HCT116 (cell line): Measurements from ENCODE around the gene SELENBP1. TPM values are rescaled to one million over a fixed set of nuclear protein-coding genes. Genes with fewer than 3 reads are reported as not detected.
"Not testable (repeated sequence)": the region's sequence is repeated elsewhere in the genome, so short reads cannot be mapped to it uniquely, and the experiment has no call there.

ENCODE experiments used
- ATAC-seq: fragments of 200-7000 bp; cut with Tn5 transposase; 2 replicates; pipeline ENCODE4 v1.9.1; 2020; ENCODE audit warnings: mild to moderate bottlenecking, moderate library complexity
- BruUV-seq: library from RNA; stranded (reverse); fragments of 400-500 nt; replicated peaks from 2 replicates; lab custom pipeline; 2021; lab: Mats Ljungman, UMichigan
- CTCF ChIA-PET: fragments of 300-600 bp; sonication (Branson Sonifier 250); formaldehyde crosslinking; loops from one replicate; lab custom pipeline; 2021; ENCODE audit warnings: antibody characterized with exemption; lab: Charles Lee
- POLR2A ChIA-PET: fragments of 300-600, 350-600 bp; sonication (Branson Sonifier 250); formaldehyde crosslinking; loops from one replicate; lab custom pipeline; 2021; ENCODE audit warnings: antibody characterized with exemption; lab: Charles Lee
- RAD21 ChIA-PET, 2 experiments: fragments of 300-600 bp; sonication (Branson Sonifier 250); formaldehyde crosslinking; loops; one replicate each; lab custom pipeline; 2023; ENCODE audit warnings: low total read pairs in 2 of 2; ENCODE audit not compliant: uncharacterized antibody in 2 of 2, unreplicated experiment in 2 of 2, low non-redundant PET in 1 of 2; lab: Charles Lee
- DNase-seq: peaks from one replicate; pipeline ENCODE4 v3.0.0-alpha.2; 2010; ENCODE audit warnings: low read depth, low spot score
- H2AFZ ChIP-seq: fragments of 200-600 bp; shearing (Covaris generic), sonication (generic); 2 replicates; pipeline ENCODE4 v1.6.1; 2017; ENCODE audit warnings: low read depth, mixed run types, mixed read lengths, antibody characterized with exemption, low read length; ENCODE audit not compliant: poor library complexity, severe bottlenecking
- H3K27ac ChIP-seq: 2 replicates; pipeline ENCODE4 v1.5.1; 2012; ENCODE audit warnings: low read depth, low read length
- H3K27me3 ChIP-seq: fragments of 200-600 bp; sonication (generic); 2 replicates; pipeline ENCODE4 v1.6.1; 2016; ENCODE audit warnings: mixed run types, low read length, mixed read lengths; ENCODE audit not compliant: insufficient read depth
- H3K36me3 ChIP-seq, 2 experiments: fragments of 200-500 bp in 1 of 2; fragments of 200-600 bp in 1 of 2; sonication (Bioruptor generic) in 1 of 2; sonication (generic) in 1 of 2; 2 replicates each; pipeline versions ENCODE4 v1.5.1 to v1.6.1; 2014 to 2016; ENCODE audit warnings: low read length in 2 of 2, inconsistent platforms in 1 of 2, mixed read lengths in 1 of 2, mixed run types in 1 of 2; ENCODE audit not compliant: insufficient read depth in 2 of 2, control insufficient read depth in 1 of 2
- H3K4me1 ChIP-seq, 2 experiments: fragments of 200-600 bp in 1 of 2; sonication (generic) in 1 of 2; 2 replicates each; pipeline versions ENCODE4 v1.5.1 to v1.6.1; 2012 to 2017; ENCODE audit warnings: low read length in 2 of 2, inconsistent platforms in 1 of 2, mild to moderate bottlenecking in 1 of 2, mixed read lengths in 1 of 2, mixed run types in 1 of 2, moderate library complexity in 1 of 2; ENCODE audit not compliant: insufficient read depth in 2 of 2, control insufficient read depth in 1 of 2
- H3K4me2 ChIP-seq: fragments of 200-600 bp; sonication (generic); 2 replicates; pipeline ENCODE4 v1.6.1; 2017; ENCODE audit warnings: mixed run types, low read length, mixed read lengths
- H3K4me3 ChIP-seq, 2 experiments: fragments of 200-600 bp in 1 of 2; sonication (generic) in 1 of 2; replicated peaks in 1 of 2; 2 replicates each; pipeline ENCODE4 v1.5.1; 2011 to 2016; ENCODE audit warnings: low read length in 2 of 2, control low read depth in 1 of 2, low read depth in 1 of 2, mild to moderate bottlenecking in 1 of 2, mixed read lengths in 1 of 2, mixed run types in 1 of 2
- H3K79me2 ChIP-seq: fragments of 200-600 bp; sonication (generic); 2 replicates; pipeline ENCODE4 v1.6.1; 2017; ENCODE audit warnings: mild to moderate bottlenecking, mixed run types, low read length, moderate library complexity, mixed read lengths; ENCODE audit not compliant: insufficient read depth
- H3K9ac ChIP-seq: fragments of 200-600 bp; sonication (generic); 2 replicates; pipeline ENCODE4 v1.6.1; 2016; ENCODE audit warnings: low read length, mixed read lengths
- H3K9me2 ChIP-seq: fragments of 200-600 bp; sonication (generic), shearing (Covaris generic); 2 replicates; pipeline ENCODE4 v1.6.1; 2017; ENCODE audit warnings: mixed run types, mild to moderate bottlenecking, moderate library complexity; ENCODE audit not compliant: insufficient read depth
- H3K9me3 ChIP-seq, 2 experiments: fragments of 200-500 bp in 1 of 2; fragments of 200-600 bp in 1 of 2; sonication (Bioruptor generic) in 1 of 2; sonication (generic) in 1 of 2; 2 replicates each; pipeline ENCODE4 v1.6.1; 2014 to 2017; ENCODE audit warnings: low read length in 2 of 2, mixed read lengths in 2 of 2, inconsistent platforms in 1 of 2, low read depth in 1 of 2, mild to moderate bottlenecking in 1 of 2, mixed run types in 1 of 2, moderate library complexity in 1 of 2; ENCODE audit not compliant: control insufficient read depth in 1 of 2, insufficient read depth in 1 of 2
- H4K20me1 ChIP-seq: fragments of 200-600 bp; sonication (generic), shearing (Covaris generic); 2 replicates; pipeline ENCODE4 v1.6.1; 2017; ENCODE audit warnings: mixed run types, mild to moderate bottlenecking, moderate library complexity; ENCODE audit not compliant: insufficient read depth
- CBX3 ChIP-seq: IDR thresholded peaks from 2 replicates; pipeline ENCODE4 v1.6.1; 2012; ENCODE audit warnings: low read depth
- EGR1 ChIP-seq: IDR thresholded peaks from 2 replicates; pipeline ENCODE4 v1.6.1; 2012; ENCODE audit warnings: low read depth
- EZH2 ChIP-seq: fragments of 200-600 bp; sonication (generic); IDR thresholded peaks from 2 replicates; pipeline ENCODE4 v1.6.1; 2017; ENCODE audit warnings: antibody characterized with exemption, mixed run types
- JUND ChIP-seq: IDR thresholded peaks from 2 replicates; pipeline ENCODE4 v1.6.1; 2012
- POLR2A ChIP-seq: IDR thresholded peaks from 2 replicates; pipeline ENCODE4 v1.7.0; 2011; ENCODE audit warnings: borderline replicate concordance; ENCODE audit not compliant: insufficient read depth, insufficient read length; ENCODE audit errors: extremely low read depth
- POLR2AphosphoS5 ChIP-seq: IDR thresholded peaks from 2 replicates; pipeline ENCODE4 v1.6.1; 2011; ENCODE audit warnings: mild to moderate bottlenecking, low read depth, low read length, moderate library complexity
- RAD21 ChIP-seq: IDR thresholded peaks from 2 replicates; pipeline ENCODE4 v1.6.1; 2012; ENCODE audit warnings: low read depth, mild to moderate bottlenecking
- REST ChIP-seq: IDR thresholded peaks from 2 replicates; pipeline ENCODE4 v1.6.1; 2012; ENCODE audit warnings: low read depth
- TCF7L2 ChIP-seq: IDR thresholded peaks from 2 replicates; pipeline ENCODE4 v1.7.0; 2011; ENCODE audit warnings: borderline replicate concordance, inconsistent platforms; ENCODE audit not compliant: insufficient read depth, insufficient read length; ENCODE audit errors: extremely low read depth
- YY1 ChIP-seq: IDR thresholded peaks from 2 replicates; pipeline ENCODE4 v1.6.1; 2011; ENCODE audit warnings: low read length, low read depth, moderate library complexity, mild to moderate bottlenecking; ENCODE audit not compliant: insufficient replicate concordance; ENCODE audit errors: extremely low read depth
- ZBTB33 ChIP-seq: IDR thresholded peaks from 2 replicates; pipeline ENCODE4 v1.6.1; 2011; ENCODE audit warnings: mild to moderate bottlenecking, low read length, moderate library complexity; ENCODE audit not compliant: insufficient replicate concordance; ENCODE audit errors: extremely low read depth
- ZFX ChIP-seq: fragments of 450-650 bp; IDR thresholded peaks from 2 replicates; pipeline ENCODE4 v1.6.1; 2017
- ZNF274 ChIP-seq: fragments of 200-500 bp; sonication (Bioruptor generic); IDR thresholded peaks from 2 replicates; pipeline ENCODE4 v1.6.1; 2014; ENCODE audit warnings: mild to moderate bottlenecking, low read depth, low read length, inconsistent platforms
- intact Hi-C: fragments of 100-400 bp; cut with micrococcal nuclease; formaldehyde crosslinking; loops from 2 replicates; pipeline ENCODE4 v1.10.0; 2022
- total RNA-seq: library from RNA; stranded (reverse); gene quantifications from one replicate; pipeline ENCODE4 v1.2.1, GENCODE V29; 2021; ENCODE audit not compliant: unreplicated experiment
- TF ChIP-seq, protein P1 (sequence below): IDR thresholded peaks from 2 replicates; pipeline ENCODE4 v1.6.1; 2012

Gene SELENBP1
- total RNA-seq, 1 experiment from 2014 or later: 0.42 TPM

DNA sequence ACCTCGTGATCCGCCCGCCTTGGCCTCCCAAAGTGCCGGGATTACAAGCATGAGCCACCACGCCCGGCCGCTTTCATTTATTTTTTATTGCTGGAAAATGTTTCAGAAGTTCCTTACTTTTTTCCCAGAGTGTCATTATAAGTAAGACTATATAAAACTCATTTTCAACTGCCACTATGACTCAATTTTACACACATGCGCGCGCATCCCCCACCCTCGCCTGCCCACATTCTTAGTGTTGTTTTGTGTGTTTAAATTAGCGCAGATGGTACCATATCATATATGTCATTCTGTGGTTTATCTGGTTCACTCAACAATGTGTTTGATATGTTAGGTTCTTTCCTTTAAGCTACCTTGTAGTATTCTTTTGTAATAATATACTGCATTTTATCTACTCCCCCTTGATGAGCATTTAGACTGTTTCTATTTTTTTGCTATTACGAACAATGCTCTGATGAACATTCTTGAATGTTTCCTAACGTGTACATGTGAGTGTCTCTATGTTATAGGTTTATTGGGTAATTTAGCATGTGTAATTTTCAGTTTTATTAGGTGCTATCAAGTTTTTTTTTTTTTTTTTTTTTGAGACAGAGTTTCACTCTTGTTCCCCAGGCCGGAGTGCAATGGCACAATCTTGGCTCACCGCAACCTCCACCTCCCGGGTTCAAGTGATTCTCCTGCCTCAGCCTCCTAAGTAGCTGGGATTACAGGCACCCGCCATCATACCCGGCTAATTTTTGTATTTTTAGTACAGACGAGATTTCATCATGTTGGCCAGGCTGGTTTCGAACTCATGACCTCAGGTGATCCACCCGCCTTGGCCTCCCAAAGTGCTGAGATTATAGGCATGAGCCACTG lies 17.9 kb upstream of the SELENBP1 start:
- H3K27me3 ChIP-seq, H3K4me1 ChIP-seq, intact Hi-C loops, H4K20me1 ChIP-seq, ATAC-seq, H3K79me2 ChIP-seq, DNase-seq, H3K9ac ChIP-seq, H3K9me3 ChIP-seq, H2AFZ ChIP-seq, H3K36me3 ChIP-seq, RAD21 ChIA-PET, H3K27ac ChIP-seq, H3K4me2 ChIP-seq, CTCF ChIA-PET, BruUV-seq, H3K4me3 ChIP-seq, H3K9me2 ChIP-seq: not testable (repeated sequence)
- POLR2A ChIA-PET: interaction anchor here (0.7 kb wide), 1 partner anchor 35 kb away, joined by 3 read pairs; no protein-coding TSS in a partner anchor

DNA sequence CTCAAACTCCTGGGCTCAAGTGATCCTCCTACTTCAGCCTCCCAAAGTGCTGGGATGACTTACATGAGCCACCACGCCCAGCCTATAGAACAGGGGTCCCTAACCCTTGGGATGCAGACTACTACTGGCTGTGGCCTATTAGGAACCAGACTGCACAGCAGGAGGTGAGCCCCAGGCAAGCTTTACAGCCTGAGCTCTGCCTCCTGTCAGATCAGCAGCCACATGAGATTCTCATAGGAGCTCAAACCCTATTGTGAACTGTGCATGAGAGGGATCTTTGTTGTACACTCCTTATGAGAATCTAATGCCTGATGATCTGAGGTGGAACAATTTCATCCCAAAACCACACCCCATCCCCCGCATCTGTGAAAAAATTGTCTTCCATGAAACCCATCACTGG lies 13.5 kb upstream of the SELENBP1 start:
- Histone ChIP-seq H3K9me2 (no peaks in the 10 kb centered on the region), H3K4me2 (no peak overlapping the region), H3K9ac (no peak overlapping the region), H3K36me3 (no peaks in the 10 kb centered on the region), H3K27me3 (no peaks in the 10 kb centered on the region), H3K79me2 (no peaks in the 10 kb centered on the region), H3K4me3 (no peak overlapping the region), H3K4me1 (no peaks in the 10 kb centered on the region), H3K9me3 (no peaks in the 10 kb centered on the region), H3K27ac (no peak overlapping the region), H4K20me1 (no peaks in the 10 kb centered on the region), H2AFZ (no peak overlapping the region)
- intact Hi-C loops: no loop called here
- ChIA-PET RAD21 (no interaction called here), CTCF (no interaction called here), POLR2A (interaction anchor here (2.3 kb wide), 1 partner anchor 13 kb away, joined by 6 read pairs; the partner anchor contains the start of gene PSMB4)
- no TSS peak for BruUV-seq
- TF ChIP-seq REST: no peak
- TF ChIP-seq POLR2AphosphoS5: no peak
- no peak for TF ChIP-seq ZFX
- TF ChIP-seq TCF7L2: no peak
- TF ChIP-seq CBX3: no peak
- TF ChIP-seq RAD21: no peak
- TF ChIP-seq, protein P1, sequence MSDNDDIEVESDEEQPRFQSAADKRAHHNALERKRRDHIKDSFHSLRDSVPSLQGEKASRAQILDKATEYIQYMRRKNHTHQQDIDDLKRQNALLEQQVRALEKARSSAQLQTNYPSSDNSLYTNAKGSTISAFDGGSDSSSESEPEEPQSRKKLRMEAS: no peak
- TF ChIP-seq EZH2: no peak
- no peak for TF ChIP-seq JUND
- no peak for TF ChIP-seq YY1
- no peak for TF ChIP-seq POLR2A
- TF ChIP-seq EGR1: no peak
- TF ChIP-seq ZBTB33: no peak
- TF ChIP-seq ZNF274: no peak
- ATAC-seq (no peak), DNase-seq (no peak)
